Suppressor macrophage treated with lipopolysaccharide for 1 hour (primary cell): ENCODE data around the gene ACER3.
A peak's percentile ranks its signal among the peaks of the same experiment; 100 is the strongest.
"Not testable (repeated sequence)": the region's sequence is repeated elsewhere in the genome, so short reads cannot be mapped to it uniquely, and the experiment has no call there.

Source experiments
- DNase-seq, 3 donors: peaks; one replicate each; pipeline ENCODE4 v3.0.0-alpha.2; 2020 to 2022

Gene ACER3

DNA sequence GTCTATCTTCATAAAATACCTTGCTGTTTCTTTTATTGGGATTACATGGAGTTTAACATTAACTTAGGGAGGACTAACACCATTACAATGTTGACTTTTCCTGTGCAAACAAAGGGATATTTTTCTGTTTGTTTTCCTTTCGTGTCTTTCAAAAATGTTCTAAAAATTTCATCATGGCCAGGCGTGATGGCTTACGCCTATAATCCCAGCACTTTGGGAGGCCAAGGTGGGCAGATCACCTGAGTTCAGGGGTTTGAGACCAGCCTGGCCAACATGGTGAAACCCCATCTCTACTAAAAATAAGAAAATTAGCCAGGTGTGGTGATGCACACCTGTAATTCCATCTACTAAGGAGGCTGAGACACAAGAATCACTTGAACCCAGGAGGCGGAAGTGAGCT lies 200.5 kb downstream of the ACER3 start:
- not testable (repeated sequence) for DNase-seq

DNA sequence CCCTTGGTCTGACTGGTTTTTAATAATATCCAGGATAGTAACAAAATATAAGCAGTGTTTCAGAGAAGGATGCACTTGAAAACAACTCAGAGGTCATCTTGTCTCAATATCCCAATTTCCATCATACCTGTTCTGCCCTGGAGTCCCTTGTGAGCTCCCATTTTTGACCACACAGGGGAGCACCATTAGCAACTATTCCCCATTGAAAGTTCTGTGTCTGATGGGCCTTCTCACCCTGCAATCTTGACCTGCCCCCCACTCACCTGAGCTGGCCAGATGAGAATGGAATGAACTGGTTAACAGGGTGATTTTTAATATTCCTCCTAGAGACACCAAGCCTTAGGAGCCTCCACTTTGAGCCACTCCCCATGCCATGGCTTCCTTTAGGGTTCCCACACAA lies 202.2 kb downstream of the ACER3 start:
- no peak for DNase-seq

DNA sequence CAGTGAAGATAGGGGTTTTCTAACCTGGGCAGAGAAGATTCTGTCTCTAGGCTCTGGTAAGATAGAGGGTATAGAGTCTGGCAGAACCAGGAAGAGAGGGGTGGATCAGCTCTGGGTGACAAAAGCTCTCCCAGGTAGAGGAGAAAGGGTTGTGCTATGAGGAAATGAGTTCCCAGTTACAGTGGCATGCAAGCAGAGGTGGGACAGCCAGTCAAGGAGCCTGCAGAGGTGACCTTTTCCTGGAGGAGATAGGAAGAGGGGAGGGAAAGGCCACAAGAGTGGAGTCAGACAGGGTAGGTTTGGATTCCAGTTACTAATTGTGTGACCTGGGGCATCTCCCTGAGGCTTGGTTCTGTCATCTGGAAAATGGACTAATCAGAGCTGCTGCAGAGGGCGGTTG lies 202.7 kb downstream of the ACER3 start:
- no peak for DNase-seq

DNA sequence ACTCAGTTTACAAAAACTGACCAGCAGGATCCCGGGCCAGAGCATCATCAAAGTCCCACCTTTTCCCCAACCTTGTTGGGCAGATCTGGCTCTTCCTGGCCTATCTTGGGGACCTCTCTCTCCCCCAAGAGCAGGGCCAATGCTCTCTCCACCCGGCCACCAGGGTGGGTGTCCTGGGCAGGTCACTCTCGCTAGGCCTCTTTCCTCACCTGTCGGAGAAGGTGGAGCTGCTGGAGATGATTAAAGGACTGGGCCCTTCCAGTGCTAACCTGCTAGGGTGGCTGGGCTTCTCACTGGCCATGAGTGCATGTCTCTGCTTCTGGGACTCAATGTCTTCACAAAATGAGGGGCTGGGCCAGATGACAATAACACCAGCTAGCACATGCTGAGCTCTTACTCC lies 203.1 kb downstream of the ACER3 start:
- DNase-seq = no peak

DNA sequence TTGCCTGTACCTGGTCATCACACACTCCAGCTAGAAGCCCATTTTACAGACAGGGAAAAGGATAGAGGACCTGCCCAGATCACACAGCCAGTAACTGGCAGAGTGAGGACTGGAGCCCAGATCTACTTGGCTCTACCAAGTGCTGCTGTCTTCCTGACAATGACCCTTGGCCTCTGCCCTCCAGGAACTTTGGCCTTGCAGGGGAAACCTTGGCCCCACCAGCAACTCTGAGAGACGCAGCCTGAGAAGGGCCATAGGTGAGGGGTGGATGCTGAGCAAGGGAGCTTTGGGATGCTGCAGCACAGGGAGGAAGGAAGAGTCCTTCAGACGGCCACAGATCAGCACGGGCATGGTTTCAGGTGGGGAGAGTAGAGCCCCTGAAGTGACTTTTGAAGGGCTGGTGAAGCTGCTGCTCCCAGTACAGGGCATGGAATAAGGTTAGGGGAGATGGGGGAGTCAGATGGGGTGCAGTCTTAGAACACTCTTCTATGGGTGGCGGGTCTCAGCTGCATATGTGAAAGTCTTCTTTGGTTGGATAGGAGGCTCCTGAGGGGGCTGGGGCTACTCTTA lies 204.0 kb downstream of the ACER3 start:
- DNase-seq = no peak

DNA sequence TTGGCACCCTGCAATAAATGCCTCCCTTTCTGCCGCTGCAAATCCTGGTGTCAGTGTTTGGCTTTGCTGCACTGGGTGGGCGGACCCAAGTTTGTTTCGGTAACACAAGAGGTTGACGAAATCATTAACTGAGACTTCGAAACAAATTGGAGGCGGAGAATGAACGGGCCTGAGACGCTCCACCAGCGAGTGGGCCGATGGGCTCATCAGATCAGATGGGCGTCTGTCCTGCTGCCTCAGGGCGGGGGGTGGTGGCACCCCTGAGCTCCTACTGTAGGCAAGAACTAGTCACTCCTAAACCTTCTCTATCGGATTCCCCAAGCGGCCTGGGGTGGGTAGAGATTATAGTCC lies 205.1 kb downstream of the ACER3 start:
- peak; percentile 81 to 84 (median 82) for DNase-seq

DNA sequence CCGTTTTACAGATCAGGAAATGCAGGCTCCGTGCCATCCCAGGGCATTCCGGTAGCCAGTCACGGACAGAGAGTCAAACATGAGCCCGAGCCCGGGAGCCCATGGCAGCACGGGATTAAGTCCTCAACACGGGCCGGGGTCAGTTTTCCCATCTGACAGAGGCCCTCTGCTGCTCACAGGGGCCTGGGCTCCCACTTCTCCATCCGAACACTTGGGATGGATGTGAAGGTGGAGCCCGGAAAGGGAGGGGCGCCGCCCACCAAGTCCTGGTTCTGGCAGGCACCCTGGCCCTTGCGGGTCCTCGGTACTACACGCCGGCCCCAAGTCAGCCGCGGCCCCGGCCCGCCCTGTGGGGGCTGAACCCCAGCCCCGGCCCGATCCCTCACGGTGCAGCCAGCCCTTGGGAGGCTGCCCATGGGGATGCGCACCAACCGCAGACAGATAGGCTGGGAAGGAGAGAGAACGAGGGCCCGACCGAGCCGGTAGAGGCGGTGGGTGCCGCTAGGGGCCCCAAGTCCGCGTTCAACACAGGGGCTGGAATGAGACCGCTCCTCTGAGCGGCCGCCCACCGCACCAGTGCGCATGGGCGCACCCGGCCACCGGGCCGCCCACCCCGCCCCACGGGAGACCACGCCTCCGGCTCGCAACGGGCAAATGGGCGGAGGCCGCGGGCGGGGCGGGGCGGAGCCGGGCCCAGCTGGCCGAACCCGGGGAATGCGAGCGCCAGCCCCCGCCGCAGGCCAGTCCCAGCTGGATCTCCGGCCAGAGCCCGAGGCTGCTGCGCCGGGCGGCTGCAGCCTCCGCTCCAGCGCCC lies 205.7 kb downstream of the ACER3 start, which contains the start of gene CAPN5:
TSS of gene CAPN5 (plus strand) at position 743 of the 814 bp plus-strand sequence. CDS start 17,916 bp downstream, outside the sequence.
- DNase-seq = peak; percentile 93 to 98 (median 96)

DNA sequence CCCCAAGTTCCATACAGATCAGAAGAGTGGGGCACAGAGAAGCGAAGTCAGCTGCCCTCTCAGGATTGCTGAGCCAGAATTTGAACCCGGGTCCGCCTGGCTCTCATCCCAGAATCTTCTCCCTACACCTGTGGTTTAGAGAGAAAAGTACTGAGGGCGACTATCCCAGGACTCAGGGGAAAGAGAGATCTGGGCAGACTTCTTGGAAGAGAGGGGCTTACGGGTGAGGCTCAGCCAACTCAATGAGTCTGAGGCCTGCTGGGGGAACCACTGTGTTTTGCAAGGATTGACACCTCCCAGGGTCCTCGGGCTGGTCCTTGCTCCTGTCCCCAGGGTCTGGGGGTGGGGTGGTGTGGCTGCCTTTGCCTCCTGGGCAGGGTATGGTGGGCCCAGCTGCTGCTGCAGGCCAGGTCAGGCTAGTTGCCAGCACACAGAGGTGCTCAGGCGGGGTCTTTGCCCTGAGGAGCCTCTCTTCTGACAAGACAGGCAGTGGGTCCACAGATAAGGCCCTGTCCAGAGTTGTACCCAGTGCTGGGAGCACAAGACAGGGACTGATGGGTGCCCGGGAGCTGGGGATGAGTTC lies 207.2 kb downstream of the ACER3 start:
- DNase-seq = no peak

DNA sequence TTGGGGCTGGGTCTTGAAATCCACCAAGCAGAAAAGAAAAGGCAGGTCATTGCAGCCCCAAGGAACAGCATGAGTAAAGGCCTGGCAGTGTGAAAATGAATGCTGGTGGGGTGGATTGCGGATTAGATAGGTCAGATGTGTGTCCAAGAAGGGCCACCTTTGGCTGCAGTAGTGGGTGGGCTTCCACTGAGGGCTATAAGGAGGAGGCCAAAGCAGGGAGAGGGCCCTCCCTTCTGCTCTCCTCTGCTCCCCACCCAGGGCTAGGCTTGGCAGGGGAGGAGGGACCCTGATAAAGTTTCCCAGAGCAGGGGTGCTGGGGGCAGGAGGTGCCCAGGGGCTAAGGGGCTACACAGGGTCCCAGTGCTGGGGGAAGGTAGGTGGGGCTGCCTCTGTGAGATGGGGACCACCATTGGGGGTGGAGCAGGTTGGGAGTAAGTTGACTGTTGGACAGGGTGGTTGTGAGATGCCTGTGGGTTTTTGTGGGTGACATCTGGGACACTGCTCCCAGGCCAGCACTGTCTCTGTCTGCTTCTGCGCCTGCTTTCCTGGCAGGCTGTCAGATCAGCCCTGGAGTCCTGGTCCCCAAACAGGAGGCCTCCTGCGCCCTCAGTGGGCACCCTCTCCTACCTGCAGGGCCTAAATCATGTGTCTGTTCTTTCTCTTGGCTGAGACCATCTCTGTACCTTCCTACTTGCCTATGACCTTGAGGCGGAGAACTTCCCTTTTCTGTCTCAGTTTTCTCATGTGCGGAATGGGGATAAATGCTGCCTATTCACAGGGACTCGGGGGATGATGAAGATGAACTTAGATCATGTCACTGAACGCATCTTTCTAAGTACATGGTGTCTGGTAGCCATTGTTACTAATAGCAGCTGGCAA lies 208.0 kb downstream of the ACER3 start:
- no peak for DNase-seq

DNA sequence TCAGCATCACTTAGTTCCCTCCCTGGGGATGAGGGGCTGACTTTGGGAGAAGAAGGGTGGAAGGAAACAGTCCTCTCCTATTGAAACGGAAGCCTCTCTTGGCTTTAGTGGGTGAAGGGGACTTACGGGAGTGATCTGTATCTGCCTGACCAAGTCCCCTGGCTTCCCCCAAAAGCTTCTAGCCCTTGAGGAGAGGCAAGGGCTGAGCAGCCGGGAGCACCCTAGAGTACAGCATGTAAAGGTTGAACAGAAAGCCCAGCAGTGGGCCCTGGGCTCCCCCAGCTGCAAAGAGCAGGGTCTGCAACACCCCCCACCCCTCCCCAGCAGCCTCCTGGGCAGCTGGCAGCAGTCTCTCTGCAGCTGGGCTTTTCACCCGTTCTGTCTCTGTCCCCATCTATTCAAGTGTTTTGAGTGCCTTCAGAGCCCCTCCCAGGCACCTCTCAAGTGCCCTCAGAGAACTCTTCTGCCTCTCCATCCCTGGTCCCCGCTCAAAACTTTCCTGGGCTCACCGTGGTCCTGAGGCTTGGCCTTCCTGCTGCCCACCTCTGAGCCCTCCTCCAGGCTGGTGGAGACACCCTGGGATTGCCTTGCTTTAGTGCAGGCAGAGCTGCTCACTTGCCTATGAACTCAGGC lies 208.7 kb downstream of the ACER3 start:
- no peak for DNase-seq

DNA sequence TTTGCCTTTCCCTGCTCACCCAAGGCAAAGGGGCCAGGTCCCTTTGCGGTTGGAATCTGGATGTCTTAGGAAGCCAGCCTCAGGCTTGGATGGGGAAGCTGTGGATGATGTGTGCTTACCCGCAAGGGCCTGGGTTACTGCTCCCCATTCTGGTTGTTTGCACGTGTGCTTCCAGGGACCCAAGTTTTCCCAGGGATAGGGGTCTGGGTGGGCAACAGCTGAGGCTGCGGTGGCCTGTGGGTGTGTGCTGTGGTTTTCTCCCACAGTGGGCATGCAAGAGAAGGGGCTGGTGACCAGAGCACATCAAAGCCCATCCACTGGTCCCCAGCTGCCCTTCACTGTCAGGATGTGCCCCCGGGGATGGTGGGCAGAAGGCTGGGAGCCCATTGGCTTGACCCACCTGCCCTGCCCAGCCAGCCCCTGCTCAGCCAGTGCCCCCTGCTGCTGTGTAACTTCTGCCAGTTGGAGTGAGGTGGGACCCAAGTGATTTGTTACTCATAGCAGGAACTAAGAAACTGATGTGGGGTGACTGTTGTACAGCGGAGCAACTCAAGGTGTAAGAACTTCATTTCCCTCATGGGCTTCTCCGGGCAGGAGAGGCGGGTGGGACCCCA lies 209.4 kb downstream of the ACER3 start:
- no peak for DNase-seq

DNA sequence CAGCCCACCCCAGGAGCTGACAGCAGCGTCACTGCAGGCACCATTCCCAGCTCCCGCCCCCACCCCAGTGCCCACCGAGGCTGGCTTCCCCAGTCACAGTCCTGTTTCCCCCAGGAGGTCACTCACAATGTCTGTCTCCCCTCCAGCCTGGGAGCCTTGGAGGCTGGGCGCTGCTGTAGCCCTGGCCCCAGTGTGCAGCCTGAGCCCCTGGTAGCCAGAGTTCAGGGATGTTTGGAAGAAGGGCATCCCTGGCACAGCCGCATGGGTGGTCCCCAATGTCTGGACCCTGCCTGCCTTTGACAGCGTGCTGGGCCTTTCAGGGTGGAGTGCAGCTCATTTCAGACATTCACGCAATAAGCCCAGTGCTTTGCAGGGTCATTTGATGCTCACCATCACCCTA lies 210.4 kb downstream of the ACER3 start:
- DNase-seq = no peak

DNA sequence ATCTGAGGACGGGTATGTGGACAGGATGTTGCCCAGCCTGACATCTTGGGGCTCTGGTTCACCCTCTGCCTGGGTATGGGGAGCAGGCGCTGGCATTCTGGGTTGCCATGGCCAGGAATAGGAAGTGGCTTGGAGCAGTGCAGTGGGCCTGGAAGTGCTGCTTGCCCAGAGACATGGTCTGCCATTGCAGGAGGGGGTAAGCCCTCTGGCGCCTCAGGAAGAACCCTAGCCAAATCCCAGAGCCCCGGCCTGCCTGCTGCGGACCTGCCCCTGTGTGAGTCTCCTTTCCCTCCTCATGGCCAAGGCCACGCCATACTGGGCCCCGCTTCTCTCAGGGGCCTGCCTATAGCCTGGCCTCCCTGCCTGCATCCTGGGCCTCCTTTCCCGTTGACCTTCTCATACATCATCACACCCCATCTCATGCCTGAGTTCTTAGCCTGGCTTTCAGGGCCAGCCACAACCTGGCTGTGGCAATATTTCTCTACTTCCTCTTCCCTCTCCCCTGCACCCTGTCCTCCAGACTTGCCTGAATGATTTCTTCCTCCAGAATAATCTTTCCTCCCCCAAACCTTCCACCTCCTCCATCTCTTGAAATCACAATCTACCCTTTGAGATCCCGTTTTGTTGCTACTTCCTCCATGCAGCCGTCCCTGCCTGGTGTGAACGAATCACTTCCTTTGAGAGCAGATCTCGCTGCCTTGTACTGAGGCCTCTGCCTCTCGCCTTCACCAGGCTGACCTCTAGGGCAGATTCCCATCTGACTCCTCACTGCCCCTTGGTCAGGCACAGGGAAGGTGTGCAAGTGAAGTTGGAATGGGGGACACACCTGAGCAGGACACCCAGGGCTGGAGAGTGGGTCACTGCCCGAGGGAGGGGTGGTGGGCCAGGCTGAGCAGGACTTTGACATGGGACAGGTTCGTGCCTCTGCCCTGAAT lies 211.2 kb downstream of the ACER3 start:
- peak; percentile 29 to 50 (median 44) for DNase-seq

DNA sequence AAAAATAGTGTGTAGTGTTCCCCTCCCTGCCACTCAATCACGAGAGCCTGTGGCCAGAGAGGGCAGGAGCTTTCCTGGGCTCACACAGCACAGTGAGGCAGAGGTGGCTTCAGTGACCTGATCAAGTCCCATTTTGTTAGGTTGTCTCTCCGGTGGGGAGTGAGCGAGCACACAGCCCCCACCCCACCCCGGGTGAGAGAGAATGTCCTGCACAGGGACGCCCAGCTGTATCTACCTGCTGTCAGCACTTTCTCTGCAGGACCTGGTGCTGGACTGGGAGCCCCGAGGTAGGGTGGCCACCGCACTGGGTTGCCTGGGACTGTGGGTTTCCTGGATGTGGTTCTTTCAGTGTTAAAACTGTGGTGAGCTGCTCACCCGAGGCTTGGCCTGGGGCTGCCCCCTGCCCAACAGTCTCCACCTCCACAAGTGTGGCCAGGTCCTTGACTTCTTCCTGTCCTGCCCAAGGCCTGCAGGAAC lies 212.2 kb downstream of the ACER3 start:
- DNase-seq = no peak

DNA sequence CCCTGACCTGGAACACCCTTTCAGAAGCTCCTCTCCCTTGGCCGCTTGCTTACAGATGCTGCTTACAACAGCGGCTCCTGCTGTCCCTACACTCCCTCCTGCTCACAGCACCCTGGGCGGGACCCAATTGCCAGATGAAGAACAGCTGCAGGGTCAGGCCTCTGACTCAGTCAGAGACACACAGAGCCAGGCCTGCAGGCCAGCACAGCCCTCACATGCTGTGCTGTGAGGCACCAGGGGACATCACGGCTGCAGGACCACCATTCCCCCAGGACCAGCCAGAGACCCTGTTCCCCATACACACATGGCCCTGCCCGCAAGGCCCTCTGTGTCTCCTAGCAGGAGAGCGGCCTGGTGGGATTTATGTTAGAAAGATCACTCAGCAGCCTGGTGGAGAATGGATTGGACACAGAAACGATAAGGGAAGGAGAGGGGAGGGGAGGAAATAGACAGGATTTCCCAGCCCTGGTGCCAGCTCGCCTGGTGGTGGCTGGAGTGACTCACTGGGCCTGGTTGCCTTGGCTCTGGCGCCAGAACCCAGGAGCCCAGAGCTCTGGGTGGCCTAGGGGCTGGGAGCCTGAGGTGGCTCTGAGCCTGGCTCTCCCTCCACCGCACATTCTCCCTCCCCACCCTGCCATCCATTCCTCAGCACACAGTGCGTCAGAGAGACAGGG lies 212.7 kb downstream of the ACER3 start:
- no peak for DNase-seq

DNA sequence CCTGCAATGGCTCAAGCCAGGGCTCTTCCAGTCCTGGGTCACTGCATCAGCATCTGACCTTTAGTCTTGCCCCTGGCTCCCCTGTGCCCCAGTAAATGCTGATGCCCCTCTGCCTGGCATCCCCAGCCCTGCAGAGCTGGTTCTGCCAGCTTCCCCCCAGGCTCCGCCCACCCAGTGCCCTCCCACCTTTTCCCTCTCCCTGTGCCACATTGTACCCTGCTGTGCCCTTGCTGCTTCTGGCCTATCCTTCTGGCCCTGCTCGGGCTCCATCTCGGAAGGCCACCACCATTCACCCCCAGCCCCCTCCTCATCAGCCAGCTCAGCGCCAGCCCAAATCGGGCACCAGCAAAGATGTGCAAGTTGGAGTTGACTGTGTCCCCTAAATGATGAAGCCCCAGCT lies 213.5 kb downstream of the ACER3 start:
- no peak for DNase-seq

DNA sequence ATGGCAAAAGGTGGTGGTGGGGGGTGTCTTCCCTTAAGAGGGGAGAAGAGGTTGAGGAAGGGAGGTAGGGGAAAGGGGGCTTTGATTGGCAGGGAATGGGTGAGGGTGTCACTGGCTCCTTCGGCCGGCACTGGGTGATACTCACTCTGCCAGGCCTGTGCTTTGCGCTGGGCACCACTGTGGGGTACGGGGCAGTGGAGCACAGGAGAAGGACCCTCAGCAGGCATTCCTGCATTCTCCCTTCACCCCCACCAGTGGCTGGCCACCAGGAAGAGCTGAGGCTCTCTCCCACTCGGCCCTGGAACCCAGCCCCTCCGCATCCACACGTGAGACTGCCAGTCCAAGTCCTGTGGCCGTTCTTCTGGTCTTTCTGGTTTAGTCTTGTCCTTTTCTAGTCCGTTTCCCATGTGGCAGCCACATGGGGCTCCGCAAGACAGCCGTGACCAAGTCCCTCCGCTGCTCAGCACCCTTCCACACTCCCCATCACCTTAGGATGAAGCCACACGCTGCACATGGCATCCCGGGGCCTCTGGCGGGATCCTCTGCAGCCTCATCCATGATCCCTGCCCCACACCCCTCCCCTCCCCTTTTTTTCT lies 214.0 kb downstream of the ACER3 start:
- DNase-seq = no peak

DNA sequence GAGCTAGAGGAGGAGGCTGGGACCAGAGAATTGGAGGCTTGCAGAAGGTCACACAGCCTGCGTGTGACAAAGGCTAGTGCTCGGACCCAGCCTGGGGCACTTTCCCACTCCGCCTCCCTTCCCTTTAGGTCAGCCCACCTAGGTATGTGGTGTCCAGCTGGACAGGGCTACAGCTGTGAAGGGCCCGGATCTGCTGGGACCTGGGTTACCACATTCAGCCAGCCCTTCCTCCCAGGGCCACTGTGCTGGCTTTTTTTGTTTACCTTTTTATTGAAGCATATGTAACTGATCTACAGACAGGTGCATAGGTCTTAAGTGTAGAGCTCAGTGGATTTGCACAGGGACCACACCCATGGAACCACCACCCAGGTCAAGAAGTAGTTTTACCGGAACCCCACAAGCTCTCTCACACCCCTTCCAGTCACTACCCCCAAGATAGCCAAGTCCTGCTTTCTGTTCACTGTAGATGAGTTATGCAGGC lies 214.7 kb downstream of the ACER3 start:
- DNase-seq = no peak
